Measurements from ENCODE around the gene RBM14.

- TF ChIP-seq CBX5 (IDR thresholded peaks at IDR 0.05; ENCODE audit: low read depth) (no peak), MAX (IDR thresholded peaks at IDR 0.05; ENCODE audit: low read depth, low read length) (no peak), MXI1 (IDR thresholded peaks at IDR 0.05; ENCODE audit: low read depth, low read length) (no peak), ELK1 (IDR thresholded peaks at IDR 0.05; ENCODE audit: low read depth, low read length) (no peak), RAD21 (IDR thresholded peaks at IDR 0.05; ENCODE audit: insufficient read depth, low read depth, low read length) (no peak), CREM (IDR thresholded peaks at IDR 0.05; ENCODE audit: low read depth) (no peak), CTCF (IDR thresholded peaks at IDR 0.05 in 2 of 3, conservative IDR thresholded peaks at IDR 0.05 in 1 of 3; ENCODE audit: control insufficient read depth in 2 of 3, extremely low read depth in 1 of 3, insufficient read depth in 1 of 3, low read depth in 3 of 3, low read length in 3 of 3) (no peak)
Observed at GRCh38 chr11:66659763-66660162, 43.3 kb downstream of the RBM14 start.
